GM19455 (cell line): ENCODE results near the gene ZNF750.

Experiments
- ATAC-seq: cut with Tn5 transposase; IDR thresholded peaks from one replicate; pipeline ENCODE4 v1.9.1; 2021; ENCODE audit not compliant: unreplicated experiment

Gene ZNF750

DNA sequence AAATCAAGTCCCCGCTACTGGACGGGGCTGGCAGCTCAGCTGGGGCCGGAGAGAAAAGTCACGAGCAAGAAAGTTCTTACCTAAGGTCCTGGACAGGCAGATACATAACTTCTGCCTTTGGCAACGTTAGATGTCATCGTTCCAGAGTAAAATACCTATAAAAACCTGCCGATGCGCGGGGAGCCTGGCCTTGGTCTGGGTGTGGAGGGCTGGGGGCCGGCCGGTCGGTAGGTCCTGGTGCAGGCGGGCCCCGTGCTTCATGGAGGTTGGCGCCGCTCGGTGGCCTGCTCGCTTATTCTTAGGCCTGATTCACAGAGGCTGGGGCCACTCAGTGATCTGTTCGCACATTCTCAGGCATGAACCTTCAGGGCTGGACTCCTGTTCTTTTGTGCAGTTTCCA is 33.7 kb upstream of the ZNF750 start:
- ATAC-seq, result no peak

DNA sequence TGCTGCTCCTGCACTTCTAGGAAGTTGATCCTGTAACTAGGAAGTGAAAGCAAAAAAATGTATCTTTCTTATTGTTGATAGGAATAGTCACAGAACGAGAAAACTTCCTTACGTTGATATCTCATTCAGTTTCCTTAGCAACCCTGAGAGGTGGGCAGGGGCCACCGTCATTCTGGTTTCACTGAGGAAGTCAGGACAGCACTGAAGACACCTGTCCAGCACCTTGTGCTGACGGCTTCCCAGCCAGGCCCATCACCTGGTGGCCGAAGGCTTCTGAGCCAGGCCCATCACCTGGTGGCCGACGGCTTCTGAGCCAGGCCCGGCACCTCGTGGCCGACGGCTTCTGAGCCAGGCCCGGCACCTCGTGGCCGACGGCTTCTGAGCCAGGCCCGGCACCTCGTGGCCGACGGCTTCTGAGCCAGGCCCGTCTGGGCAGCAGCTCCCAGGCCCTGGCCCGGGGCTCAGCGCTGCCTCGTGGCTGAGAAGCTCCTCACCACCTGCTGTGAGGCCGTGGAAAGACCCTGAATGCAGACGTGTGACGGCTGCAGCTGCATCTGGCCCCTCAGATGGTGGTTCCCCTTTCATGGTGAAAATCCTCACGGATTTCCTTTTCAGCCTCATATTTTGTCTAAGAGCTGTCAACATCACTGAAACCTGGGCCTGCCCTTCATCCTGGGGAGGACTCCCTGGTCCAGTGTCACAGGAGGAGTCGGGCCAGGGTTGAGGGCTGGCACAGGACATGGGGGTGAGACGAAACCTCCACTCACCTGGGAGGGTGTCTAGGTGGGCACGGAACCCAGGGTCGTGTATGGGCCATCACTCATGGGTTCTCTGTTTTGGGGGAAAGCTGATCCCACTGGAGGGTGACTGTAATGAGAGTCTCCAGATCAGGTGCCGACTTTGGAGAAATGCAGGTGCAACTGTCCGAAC is 33.0 kb upstream of the ZNF750 start:
- no peak for ATAC-seq

DNA sequence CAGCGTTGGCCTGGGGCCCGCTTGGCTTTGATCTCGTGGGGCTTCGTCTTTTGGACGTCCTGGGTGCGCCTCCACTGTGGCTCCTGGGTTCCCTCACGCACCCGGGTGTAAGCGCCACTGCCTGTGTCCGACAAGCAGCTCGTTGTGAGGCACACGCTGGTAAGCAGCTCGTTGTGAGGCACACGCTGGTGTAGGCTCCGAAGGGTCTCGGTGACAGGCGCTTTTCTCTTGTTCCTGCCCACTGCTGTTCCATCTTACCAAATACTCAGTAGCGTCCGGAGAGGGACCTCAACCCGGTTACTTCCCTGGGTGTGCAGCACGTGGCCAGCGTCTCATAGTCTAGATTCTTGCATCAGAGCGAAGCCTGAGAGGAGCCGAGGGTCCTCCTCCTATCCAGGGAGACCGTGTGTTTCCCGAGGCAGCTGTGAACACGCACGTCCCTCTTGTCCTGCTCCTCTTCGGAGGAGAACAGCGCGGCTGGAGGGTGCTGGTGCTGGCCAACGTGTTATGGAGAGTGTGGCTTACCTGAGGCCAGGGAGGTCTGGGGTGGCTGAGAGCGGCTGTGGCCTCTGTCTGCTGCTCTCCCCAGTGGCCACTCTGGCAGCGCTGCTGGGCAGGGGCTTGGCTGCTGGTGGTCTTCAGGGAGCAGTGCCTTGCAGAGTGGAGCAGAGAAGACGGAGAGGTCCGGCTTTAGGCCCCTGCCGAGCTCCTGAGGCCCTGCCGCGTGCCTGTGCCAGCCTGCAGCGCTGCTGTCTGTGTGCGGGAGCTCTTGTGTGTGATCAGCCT is 32.1 kb upstream of the ZNF750 start:
- ATAC-seq, result no peak

- peak; percentile 65 for ATAC-seq
Measured at GRCh38 chr17:82871056-82871775, 31.4 kb upstream of the ZNF750 start.

DNA sequence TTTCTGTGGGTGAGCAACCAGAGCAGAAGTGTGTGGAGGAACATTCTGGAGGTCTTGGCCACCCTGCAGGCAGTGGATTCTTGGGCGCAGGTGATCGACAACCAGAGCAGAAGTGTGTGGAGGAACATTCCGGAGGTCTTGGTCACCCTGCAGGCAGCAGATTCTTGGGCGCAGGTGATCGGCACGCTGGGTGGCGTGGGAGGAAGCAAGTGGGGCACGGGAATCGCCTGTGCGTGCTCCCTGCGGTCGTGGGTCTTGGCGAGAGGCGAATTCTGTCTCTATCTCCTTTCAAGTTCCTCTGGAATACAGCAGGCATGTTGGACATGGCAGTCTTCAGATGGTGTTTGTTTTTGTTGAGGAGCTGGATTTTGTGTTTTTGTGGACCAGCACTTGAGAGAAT is 30.7 kb upstream of the ZNF750 start:
- ATAC-seq, result no peak

DNA sequence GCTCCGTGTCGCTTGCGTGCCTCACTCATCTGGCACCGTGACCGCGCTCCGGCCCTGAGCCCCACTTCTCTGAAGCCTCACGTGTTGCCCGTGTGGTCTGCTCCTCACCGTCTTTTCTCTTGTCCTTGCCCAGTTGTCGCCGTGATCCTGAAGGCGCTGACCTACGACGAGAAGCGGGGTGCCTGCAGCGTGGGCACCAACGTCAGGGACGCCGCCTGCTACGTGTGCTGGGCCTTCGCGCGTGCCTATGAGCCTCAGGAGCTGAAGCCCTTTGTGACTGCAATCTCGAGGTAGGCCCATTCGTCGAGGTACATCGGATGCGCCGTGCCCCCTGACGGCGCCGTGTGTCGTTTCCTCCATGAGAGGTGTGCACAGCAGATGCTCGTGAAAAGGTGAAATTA is 30.3 kb upstream of the ZNF750 start:
- ATAC-seq, result no peak

DNA sequence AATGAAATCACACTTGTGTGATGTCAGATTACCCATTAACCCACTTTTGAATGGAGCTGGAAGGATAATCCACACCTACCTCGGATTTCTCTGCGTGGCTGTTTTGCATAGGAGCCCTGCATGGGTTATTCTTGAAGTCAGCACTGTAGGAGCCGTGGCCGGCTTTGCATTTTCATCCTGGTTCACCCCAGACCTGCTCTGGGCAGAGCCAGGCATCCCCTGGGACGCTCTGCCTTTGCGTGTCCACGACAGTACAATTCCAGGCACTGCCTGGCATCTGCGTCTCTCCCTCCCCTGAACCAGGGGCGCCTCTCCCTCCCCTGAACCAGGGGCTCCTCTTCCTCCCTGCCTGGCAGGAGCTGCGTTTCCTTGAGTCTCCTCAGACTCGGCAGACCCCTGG is 29.7 kb upstream of the ZNF750 start:
- no peak for ATAC-seq

DNA sequence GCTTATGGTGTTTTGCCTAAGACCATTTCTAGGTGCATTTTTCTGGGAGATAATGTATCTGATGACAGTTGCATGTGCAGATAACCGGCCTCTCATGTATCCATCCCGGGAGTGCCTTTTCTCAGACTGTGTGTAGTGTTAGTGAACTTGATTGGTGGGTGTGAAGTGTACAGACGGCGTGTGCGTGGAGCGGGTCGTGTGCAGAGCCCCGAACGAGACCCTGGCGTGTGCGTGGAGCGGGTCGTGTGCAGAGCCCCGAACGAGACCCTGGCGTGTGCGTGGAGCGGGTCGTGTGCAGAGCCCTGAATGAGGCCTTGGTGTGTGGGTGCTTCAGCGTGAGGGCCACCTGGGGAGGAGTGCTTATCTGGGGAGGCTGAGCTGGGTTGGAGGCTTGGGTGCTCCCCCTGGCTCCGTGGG is 28.9 kb upstream of the ZNF750 start:
- no peak for ATAC-seq

DNA sequence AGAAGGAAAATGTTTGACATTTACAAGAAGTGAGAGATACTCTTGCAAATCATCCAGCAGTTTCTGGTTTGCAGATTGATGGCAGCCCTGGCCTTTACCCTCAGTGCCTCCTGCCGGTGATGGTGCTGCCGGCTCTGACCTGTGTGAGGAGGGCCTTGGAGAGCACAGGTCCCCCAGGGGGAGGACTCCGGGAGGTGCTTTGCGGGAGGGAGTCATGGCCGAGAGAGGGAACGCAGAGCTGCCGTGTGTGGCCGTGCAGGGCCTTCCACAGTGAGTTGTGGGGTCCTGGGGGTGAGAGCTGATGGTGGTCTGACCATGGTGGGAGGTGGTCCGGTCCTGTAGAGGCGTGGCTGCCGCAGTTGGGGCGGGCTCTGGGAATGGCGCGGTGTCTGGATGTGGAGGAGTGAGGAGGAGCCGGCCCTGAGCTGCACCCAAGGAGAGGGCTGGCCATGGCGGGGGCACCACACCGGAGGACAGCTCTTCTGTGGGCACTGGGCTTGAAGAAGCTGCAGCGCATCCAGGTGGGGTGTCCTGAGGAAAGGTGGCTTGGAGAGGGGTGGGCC is 28.0 kb upstream of the ZNF750 start:
- ATAC-seq, result no peak

DNA sequence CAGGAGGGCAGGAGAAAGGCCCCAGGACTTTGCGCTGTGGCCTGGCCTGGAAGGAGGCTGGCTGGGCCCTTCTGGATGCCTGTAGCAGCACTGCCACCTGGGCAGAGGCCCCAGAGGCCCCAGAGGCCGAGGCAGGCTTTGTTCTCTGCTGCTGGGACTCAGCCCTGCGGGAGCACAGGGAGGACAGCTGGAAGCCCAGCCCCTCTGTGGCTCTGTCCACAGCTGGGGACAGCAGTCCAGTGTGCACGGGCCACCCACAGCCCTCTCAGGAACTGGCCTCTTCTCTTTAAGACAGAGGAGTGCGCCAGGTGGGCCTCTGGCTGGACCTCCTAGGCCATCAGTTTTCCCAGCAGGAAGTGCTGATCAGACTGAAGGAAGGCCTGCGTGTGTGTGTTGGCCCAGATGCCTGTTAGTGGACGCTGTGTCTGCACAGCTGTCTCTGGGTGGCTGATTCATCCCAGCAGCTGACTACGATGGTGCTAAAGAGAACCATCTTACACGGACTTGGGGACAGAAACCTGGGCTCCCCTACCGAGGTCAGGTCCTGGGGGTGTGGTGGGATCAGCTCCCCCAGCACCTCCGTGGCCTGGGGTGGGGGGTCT is 26.9 kb upstream of the ZNF750 start:
- no peak for ATAC-seq

GRCh38 chr17:82865774-82866395 is 26.1 kb upstream of the ZNF750 start:
- ATAC-seq, result no peak

GRCh38 chr17:82865274-82865673 is 25.5 kb upstream of the ZNF750 start:
- no peak for ATAC-seq

GRCh38 chr17:82864713-82865248 is 25.0 kb upstream of the ZNF750 start:
- peak; percentile 5 for ATAC-seq

- peak; percentile 79 for ATAC-seq
Measured at GRCh38 chr17:82863941-82864712, 24.3 kb upstream of the ZNF750 start.

DNA sequence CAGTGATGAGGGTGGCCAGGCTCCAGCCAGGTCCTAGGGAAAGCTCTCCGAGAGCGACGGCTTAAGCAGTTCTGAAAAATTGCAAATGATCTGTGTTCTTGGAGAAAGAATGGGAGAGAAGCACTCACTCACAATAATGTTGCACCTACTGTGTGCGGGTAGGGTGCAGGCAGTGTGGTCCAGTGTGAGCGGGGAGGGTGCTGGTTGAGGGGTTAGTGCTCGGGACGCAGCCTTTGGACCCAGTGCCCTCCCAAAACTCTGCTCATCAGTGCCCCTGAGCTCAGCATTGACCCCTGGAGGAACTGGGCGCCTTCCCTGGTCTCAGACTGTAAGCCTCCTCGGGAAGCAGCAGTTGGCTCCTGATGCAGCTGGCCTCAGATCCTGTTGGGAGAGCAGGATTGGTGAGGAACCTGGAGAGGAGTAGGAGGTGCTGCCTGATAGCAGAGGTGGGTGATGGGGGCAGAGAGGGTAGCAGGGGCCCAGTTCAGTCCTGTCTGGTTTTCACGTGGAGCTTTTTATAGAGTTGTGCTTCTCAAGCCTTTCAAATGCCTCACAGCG is 23.6 kb upstream of the ZNF750 start:
- ATAC-seq, result no peak

DNA sequence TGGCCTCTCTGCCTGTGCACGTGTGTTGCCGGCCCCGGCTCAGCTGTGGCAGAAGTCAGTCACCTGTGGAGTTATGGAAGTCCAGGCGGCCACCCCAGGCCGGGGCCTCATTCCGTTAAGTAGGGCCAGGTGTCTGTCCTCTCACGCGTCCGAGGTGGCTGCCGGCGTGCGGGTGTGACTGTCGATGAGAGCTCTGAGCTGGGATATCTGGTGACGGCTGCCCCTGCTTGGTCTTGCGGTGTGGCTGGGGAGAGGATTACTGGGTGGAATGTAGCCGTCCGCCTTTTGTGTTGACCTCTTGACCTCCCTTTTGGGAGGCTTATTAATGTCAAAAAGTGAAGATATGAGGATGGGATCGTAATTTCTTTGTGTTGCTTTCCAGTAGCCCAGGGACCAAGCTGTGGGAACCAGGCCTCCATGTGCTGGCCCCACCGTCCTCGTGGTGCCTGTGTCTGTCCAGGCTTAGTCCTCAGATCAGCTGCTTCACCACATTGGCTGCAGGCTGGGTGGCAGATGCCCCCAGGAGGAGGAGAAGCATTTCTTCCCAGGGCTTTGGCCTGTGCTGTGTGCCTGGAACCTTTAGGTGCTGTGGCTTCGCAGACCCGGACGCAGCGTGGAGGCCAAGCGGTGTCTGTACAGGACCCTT is 23.0 kb upstream of the ZNF750 start:
- no peak for ATAC-seq

DNA sequence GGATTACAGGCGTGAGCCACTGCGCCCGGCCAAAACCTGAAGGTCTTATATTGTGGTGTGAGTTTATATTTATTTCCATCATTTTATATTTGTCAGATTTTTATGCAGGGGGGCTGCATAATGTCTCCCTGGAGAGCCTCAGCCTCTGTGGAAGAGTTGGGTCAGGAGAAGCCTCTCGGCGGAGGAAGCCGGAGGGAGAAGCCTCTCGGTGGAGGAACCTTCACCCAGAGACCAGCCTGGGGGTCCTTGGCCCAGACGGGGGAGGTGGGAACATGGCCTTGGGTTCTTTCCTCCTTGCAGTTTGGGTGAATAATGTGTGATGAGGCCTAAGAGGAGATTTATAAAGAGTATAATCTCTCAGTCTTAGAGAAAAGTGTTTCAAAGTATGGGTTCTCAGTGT is 22.4 kb upstream of the ZNF750 start:
- ATAC-seq, result no peak

DNA sequence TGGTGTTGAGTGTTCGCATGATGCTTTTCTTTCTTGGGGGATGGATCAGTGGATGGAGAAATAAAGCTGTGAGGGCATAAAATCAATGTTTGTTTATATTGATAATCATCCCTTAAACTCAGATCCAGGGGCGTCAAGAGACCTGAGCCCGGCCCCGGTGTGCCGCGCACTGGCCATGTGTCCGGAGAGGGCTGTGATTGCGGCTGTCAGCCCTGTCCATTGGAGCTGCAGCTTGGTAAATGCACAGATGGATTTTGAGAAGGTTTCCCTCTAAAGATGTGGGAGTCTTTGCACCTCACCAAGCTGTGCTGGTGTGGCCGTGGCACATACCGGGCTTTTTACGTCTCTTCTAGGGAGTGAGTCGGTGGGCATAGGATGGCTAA is 21.6 kb upstream of the ZNF750 start:
- no peak for ATAC-seq
